Middle frontal gyrus (tissue), 1 donor: ENCODE results near the gene KHSRP.
A peak's percentile ranks its signal among the peaks of the same experiment; 100 is the strongest.
"Not testable (repeated sequence)": the region's sequence is repeated elsewhere in the genome, so short reads cannot be mapped to it uniquely, and the experiment has no call there.

Experiments used
- DNase-seq: peaks from one replicate; pipeline ENCODE4 v3.0.0-alpha.2; 2015; ENCODE audit warnings: low spot score; ENCODE audit errors: extremely low spot score

Gene KHSRP

DNA sequence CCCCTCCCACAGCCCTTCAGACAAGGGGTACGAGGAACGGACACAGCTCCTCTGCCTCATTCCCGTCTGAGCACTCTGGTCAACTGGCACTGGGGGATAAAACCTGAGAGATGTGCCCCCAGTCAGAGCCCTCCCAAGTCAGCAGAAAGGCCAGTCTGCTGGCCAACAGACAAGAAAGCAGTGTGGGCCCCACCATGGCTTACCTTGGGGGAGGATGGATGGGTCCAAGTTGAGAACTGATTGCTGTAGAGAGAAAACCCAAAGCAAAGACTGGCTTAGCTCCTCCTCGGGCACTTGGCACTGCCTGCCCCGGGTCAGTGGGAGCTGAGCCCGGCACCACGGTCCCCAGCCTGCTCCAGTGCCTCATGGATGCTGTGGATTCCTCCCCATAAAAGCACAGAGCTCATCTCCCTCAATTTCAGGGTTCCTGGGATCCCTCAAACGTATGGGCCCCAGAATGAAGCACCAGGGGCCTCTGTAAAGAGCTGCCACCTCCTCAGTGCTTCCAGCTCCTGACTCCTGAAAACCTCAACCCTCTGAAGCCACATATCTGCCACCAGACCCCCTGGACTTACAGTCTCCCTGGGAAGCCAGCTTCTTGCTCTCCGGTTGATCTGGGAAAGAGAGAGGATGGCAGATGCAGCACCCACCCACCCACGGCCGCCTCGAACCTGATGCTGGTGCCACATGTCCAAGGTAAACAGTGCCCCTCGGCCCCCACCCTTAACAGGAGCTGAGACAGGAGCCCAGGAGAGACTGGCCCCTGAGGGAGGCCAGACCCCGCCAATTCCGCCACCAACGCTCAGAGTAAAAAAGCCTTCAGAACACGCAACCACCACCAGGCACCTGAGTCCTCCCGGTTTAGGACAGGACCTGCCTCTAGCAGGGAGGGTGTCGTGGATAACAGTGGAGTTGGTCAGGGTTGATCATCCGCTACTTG, 3.3 kb downstream of the KHSRP start:
- DNase-seq, result no peak

DNA sequence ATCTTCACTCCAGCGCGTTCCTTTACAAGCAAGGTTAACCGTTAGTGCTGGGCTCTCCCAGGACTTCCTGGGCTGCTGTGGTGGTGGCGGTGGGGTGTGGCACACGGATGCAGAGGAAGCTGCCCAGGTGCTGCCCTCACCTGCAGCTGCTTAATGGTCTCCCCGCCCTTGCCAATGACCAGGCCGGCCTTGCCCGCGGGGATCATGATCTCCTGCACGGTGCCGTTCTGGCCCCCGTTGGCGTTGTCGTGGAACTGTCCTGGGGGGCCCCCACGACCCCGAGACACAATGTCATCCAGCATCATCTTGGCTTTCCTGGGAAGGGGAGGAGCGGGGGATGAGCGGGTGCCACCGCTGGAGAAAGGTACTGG, 6.1 kb downstream of the KHSRP start:
- DNase-seq, result no peak

DNA sequence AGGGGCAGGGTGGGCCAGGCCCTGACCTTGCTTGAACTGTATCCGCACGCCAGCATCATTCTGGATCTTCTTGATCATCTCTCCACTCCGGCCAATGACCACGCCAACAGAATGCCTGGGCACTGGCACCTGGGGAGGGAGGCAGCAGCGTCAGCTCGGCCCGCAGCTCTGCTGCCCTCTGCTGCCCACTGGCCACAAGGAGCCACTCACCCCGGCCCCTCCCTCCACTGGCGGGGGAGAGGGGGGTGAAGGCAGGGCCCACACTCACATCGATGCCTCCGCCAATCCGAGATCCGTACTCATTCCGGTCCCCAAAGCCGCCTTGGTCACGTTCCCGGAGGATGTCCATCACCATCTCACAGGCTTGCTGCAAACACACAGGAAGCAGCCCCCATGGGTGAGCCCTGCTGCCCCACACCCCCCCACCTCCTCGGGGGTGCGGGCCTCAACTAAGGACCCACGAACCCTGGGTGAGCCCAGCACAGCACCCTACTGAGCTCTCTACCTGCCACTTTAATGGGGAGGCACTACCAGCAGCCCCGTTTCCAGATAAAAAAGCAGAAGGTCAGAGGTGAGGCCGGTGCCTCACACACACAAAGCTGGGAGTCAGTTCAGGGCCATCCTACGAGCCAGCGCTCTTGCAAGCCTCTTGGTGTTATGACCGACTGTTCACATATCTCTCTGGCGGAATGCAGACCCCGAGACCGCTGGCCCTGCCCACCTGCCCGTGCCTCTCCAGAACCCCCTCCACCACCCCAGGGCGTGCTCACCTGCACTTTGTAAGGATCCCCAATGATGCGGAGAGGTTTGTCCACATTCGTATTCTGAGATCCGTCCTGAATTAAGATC, 6.7 kb downstream of the KHSRP start:
- DNase-seq, result no peak

DNA sequence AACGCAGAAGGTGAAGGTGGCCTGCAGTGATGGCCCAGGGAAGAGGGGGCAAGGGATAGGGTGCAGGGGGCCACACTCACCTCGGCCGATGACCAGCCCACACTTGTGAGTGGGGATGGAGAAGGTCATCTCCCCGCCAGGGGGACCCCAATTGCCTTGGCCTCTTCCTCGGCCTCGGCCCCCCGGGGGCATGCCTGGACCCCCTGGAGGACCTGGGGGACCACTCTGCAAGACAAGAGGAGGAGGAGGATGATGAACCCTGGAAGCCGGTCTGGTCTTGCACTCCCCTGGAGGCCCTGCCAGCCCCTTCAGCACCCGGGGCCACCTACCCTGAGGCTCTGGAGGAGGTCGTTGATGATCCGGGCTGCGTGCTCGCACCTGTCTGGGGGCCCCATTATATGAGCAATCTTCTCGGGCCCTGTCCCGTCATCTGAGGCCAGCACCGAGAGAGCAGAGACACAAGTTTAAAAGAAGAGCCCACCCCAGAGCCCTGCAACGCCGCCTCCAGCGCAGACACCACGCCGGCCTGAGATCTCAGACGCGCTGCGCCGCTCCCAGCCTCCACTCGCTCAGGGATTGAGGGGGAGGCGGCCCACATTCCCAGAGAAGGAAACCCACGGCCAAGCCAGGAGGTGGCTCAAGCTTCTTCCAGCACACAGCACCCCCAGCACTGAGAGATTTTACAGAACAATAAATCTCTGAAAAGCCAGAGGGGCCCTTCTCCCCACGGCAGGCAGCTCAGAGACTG, 7.8 kb downstream of the KHSRP start:
- no peak for DNase-seq

DNA sequence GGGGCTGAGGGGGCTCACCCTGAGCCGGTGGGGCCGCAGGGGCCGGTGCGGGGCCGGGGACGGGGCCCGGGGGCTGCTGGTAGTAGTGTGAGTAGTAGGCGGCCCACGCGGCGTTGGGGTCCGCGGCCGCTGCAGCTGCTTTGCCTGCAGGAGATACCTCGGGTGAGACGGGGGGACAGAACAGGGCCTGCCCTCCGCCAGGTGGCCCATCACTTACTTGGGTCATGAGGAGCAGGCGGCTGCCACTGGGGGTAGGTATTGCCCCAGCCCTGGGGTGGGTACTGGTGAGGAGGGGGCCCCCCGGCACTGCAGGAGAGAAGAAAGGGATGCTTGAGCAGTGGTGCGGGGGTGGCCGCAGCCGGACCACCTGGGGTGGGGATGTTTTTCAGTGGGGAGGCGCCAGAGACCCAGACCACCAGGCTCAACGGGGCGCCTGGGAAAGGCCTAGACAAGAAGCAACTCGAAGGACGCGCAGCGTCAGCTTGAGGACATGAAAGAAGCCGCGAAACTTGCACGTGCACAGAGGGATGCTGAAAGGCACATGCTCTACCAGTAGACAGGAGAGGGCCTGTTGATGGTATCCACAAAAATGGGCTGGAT, 8.9 kb downstream of the KHSRP start:
- no peak for DNase-seq

DNA sequence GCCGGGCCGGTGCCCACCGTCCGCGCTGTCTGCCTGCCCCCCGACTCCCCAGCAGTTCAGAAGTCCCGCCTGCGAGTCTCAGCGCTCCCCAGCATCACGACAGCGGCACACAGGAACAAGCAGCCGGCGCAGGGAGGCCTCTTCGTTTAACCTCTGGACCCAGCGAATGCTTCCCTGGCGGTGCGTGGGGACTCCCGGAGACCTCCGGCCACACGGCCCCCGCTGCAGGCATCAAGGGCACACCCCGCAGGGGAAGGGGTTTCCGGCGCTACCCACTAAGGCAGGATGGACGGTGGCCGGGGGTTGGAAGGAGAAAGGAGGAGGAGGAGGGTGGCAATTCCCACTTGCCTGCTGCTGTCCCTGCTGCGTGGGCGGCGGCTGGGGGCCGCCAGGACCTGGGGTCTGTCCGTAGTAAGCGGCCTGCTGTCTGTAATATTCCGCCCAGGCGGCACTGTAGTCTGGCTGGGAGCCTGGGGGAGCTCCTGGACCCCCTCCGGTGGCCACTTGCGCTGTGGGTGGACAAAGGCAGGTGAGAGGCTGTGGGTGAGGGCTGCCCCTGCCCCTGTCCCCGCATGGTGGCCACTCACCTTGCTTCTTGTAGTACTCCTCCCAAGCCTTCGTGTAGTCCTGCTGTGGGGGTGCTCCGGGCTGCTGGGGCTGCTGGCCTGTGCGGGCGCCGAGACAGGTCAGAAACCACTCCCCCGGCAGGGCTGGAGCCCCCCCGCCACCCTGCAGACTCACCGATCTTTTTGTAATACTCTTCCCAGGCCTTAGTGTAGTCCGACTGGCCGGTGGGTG, 9.6 kb downstream of the KHSRP start:
- DNase-seq, result no peak

DNA sequence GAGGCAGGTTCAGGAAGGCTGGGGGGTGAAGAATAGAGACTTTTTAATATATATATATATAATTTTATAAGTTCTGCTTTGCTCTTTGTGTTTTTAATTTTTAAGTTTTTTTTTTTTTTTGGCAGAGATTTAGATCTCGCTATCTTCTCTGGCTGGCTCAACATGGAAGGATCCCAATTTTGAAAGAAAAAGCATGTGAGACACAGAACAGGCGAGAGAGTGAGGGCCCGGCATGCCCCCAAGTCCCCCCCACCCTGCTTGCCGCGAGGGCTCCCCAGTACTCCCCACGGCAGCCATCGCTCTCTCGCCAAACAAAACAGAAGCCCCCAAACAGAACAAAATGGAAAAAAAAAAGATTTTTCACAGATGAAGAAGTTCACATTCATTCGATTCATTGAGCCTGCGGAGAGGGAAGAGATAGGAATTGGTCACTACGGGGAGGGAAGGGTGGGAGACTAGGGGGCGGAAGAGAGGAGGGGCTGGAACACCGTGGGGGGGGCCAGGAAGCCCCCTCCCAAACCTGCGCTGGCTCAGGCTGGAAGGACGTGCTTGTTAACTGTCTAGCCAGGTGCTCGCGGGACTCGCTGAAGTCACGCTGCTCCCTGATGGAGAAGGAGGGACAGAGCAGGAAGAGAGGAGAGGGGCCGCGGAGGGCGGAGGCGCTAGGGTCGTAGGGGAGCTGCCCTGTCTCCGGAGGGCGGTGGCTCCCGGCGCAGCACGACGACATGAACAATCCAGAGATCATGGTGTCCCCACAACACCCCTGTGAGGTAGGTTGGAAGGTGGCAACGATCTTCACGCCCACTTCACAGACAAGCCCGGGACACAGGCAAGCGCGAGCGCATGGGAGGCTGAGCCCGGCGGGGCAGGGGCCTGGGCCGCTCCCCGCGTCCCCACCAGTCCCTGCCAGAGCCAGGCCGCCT, 10.6 kb downstream of the KHSRP start:
- DNase-seq, result no peak

DNA sequence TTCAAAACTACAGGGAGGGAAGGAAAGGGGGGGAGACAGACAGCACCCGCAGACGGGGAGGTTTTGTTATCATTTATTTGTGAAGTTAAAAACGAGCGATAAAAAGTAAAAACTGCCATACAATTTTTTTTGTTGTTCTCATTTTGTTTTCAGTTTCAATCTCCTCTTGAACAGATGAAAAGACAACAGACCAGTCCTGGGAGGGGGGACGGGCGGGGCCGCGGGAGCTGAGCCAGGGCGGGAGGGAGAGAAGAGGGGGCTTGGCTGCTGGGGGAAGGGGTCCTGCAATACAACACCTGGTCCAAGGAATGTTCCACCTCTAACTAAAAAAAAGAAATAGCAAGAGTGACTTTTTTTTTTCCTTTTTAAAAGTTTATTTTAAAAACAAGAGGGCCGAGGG, 11.3 kb downstream of the KHSRP start:
- no peak for DNase-seq

DNA sequence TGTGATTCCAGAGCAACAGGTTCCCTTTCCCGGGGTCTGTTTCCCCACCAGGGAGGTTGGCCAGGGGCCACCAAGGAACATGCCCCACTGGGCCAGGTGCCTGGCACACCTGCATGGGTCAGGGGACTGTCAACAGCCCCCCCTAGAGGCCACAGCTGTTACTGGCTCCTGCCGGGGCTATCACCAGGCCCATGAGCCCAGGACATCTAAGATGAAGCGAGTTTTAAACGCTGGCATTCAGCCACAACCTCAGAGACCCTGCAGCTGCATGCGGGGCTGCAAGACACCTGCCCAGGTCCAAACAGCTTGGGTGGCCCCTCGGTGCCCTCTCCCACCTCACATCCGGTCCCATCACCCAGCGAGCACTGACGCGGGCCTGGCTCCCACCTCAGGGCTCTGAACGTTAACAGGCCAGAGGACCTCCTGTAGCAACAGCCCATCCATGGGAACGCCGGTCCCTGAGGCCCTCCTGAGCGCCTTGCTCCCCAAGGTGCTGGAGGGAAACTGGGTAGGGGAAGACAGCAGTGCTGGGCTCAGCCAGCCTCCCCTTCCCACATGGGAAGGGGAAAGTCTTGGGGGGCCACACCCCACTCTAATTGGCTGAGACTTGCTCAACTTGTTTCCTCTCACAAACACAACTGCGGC, 12.0 kb downstream of the KHSRP start:
- no peak for DNase-seq

DNA sequence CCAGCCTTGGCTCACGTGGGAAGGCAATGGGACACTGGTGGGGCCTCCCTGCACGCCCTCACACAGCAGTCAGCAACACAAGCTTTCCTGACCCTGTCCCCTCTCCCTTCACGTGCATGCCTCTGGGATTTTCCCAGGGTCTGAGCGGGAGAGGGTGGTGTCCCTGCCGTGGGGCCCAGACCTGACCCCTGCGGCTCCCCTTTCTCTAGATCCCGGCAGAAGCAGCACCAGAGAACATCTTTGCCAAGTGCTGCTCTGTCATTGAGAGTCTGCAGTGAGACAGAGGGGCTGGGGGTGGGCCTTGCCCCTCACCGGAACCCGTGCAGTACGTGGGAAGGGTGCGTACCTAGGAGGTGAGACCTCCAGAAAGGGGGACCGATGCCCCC, 12.6 kb downstream of the KHSRP start:
- no peak for DNase-seq

DNA sequence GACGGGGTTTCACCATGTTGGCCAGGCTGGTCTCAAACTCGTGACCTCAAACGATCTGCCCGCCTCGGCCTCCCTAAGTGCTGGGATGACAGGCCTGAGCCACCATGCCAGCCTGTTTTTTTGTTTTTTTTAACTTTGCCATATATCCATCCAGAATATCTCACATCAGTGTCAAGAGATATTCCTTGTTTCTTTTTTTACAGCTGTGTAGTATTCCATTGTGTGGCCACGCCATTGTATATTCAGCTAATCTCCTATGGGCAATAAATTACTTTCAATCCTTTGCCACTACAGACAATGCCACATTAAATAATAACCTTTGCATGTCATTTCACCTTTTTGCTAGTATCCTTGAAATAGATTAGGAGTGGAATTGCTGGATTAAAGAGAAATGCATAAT, 15.3 kb downstream of the KHSRP start:
- DNase-seq, result no peak

DNA sequence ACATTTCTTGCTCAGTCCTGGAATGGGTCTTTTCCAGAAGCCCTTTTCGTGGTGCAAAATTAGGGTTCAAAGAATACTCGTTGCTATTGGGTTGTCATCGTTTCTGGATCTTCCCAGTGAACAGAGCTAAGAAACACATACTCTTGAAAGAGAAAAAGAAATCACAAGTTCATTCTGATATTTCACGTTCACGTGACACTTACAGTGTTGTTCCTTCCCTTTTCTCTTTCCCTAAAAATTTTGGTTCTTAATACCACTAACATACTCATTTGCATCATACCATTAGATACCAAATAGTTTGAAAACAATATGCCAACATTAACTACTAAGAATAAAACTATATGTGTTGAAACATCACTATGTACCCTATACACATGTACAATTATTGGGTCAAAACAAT, 18.2 kb downstream of the KHSRP start:
- no peak for DNase-seq

DNA sequence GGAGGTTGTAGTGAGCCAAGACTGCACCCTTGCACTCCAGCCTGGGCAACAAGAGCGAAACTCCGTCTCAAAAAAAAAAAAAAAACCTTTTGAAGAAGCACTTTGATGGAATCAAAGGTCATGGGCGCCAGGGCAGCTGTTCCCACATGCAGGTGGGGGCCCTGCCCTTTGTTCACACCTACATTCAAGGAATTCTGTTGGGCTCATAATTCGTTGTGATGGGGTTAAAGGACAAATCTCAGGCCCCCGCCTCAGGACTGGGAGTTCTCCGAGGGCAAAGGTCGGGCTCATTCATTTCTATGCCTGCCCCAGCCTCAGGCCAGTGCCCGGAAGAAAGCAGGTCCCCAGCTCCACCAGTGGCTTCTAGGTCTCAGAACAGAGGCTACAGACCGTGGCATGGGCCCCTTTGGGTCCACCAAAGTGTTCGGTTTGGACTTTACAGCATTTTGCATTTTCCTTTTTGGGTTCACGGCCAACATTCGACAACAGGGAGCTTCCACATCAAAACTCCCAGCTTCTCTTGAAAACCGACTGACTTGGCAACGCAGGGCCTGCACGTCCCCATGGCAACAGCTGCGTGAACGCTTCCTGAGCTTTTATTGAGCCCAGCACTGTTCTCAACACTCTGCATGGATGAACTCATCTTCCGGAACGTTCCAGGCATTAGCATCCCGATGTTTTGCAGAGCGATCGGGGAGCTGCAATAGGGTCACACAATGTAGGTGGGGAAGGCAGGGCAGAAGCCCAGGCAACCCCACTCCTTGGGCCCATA, 21.6 kb downstream of the KHSRP start:
- peak; percentile 69 for DNase-seq

DNA sequence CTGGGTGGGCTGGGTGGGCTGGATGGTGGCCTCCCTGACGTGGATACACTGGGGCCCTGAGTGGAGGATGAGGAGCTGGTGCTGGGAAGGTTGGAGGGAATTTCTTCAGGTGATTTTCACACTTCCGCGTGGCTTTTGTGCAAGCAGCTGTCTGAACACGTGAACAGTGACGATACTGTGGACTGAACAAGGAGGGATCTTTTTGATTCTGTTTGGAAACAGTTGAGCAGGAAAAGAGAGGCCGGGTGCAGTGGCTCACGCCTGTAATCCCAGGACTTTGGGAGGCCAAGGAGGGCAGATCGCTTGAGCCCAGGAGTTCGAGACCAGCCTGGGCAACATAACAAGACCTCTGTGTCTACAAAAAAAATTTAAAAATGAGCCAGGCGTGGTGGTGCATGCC, 22.6 kb downstream of the KHSRP start:
- DNase-seq, result no peak

DNA sequence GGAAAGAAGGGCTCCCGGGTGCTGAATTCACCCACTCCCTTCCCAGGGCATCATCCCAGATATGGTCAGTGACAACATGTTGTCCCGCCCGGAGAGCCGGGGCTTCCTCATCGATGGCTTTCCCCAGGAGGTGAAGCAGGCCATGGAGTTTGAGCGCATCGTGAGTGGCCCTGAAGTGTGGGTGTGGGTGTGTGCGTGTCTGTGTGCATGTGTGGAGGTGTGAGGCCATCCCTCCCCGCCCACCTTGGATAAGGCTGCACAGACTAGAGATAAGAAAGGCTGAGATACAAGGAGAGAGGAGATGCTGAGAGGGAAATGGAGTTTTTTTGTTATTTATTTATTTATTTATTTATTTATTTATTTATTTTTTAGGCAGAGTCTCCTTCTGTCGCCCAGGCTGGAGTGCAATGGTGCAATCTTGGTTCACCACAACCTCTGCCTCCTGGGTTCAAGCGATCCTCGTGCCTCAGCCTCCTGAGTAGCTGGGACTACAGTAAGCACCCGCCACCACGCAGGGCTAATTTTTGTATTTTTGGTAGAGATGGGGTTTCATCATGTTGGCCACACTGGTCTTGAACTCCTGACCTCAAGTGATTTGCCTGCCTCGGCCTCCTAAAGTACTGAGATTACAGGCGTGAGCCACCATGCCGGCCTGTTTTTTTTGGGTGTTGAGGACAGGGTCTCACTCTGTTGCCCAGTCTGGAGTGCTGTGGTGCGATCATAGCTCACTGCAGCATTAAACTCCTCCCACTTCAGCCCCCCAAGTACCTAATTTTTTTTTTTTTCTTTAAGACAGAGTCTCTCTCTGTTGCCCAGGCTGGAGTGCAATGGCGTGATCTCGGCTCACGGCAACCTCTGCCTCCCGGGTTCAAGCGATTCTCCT, 24.3 kb downstream of the KHSRP start:
- DNase-seq, result not testable (repeated sequence)

DNA sequence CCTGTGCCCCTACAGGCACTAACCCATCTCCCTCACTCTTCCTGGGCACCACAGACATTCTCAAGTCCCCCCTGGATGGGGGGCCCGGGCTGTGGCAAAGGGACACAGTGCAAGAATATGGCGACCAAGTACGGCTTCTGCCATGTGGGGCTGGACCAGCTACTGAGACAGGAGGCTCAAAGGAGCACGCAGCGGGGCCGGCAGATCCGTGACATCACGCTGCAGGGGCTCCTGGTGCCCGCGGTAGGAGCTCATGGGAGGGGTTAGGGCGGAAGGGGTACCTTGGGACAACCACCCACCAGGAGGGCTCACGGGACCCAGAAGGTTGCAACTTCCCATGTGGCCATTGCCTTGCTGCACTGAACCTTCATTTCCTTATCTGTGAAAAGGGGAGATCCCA, 28.3 kb downstream of the KHSRP start:
- DNase-seq, result no peak

DNA sequence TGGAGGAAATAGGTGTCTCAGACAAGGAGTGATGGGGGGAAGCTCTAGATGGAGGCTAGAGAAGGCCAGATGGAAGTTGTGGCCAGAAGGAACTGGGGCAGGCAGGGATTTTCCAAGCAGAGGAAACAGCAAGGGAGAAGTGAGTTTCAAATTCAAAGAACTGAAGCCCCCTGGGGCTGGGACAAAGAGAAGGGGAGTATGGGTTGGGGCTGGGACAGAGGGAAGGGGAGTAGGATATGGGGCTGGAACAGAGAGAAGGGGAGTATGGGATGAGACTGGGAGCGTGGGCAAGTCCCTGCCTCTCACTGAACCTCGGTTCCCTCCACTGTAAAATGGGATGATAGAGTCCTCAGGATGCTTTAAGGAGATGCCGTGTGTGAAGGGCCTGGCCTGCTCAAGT, 29.8 kb downstream of the KHSRP start:
- no peak for DNase-seq
